Astrocyte (in vitro differentiated cells and primary cell): ENCODE data around the gene SPATA31D1. TPM values are rescaled to one million over a fixed set of nuclear protein-coding genes. Genes with fewer than 3 reads are reported as not detected.

Experiments
- DNase-seq: peaks from one replicate; pipeline ENCODE4 v3.0.0-alpha.2; 2010; ENCODE audit warnings: low read depth
- FAIRE-seq: peaks from 2 replicates; lab custom pipeline; 2011; peaks lifted over from hg19 to GRCh38; lab: Jason Lieb, UNC
- H2AFZ ChIP-seq: 2 replicates; pipeline ENCODE4 v1.6.0; 2012; ENCODE audit warnings: low read depth, low read length, inconsistent platforms
- H3K27ac ChIP-seq: 2 replicates; pipeline ENCODE4 v1.5.1; 2011; ENCODE audit warnings: low read depth, low read length, inconsistent platforms
- H3K27me3 ChIP-seq: 2 replicates; pipeline ENCODE4 v1.6.0; 2011; ENCODE audit warnings: low read length, inconsistent platforms; ENCODE audit not compliant: insufficient read depth
- H3K36me3 ChIP-seq: 2 replicates; pipeline ENCODE4 v1.5.1; 2011; ENCODE audit warnings: low read length, inconsistent platforms; ENCODE audit not compliant: insufficient read depth
- H3K4me1 ChIP-seq: 2 replicates; pipeline ENCODE4 v1.5.1; 2011; ENCODE audit warnings: low read length, inconsistent platforms; ENCODE audit not compliant: insufficient read depth
- H3K4me2 ChIP-seq: 2 replicates; pipeline ENCODE4 v1.6.0; 2012; ENCODE audit warnings: low read length, inconsistent platforms
- H3K4me3 ChIP-seq: 2 replicates; pipeline ENCODE4 v1.5.1; 2011; ENCODE audit warnings: low read depth, mild to moderate bottlenecking, low read length, inconsistent platforms; ENCODE audit not compliant: insufficient read depth
- H3K79me2 ChIP-seq: 2 replicates; pipeline ENCODE4 v1.6.0; 2012; ENCODE audit warnings: mild to moderate bottlenecking, low read length, inconsistent platforms; ENCODE audit not compliant: insufficient read depth
- H3K9ac ChIP-seq: 2 replicates; pipeline ENCODE4 v1.6.0; 2012; ENCODE audit warnings: mild to moderate bottlenecking, low read length, inconsistent platforms
- H3K9me3 ChIP-seq: 2 replicates; pipeline ENCODE4 v1.5.1; 2012; ENCODE audit warnings: low read depth, mild to moderate bottlenecking, low read length, inconsistent platforms; ENCODE audit not compliant: insufficient read depth
- H4K20me1 ChIP-seq: 2 replicates; pipeline ENCODE4 v1.6.0; 2012; ENCODE audit warnings: low read length, inconsistent platforms; ENCODE audit not compliant: insufficient read depth
- H3K27ac Mint-ChIP-seq: one replicate; pipeline ENCODE4 v1.8.0; 2021; ENCODE audit warnings: mild to moderate bottlenecking, mixed read lengths; ENCODE audit not compliant: unreplicated experiment
- H3K27me3 Mint-ChIP-seq: one replicate; pipeline ENCODE4 v1.8.0; 2021; ENCODE audit warnings: low read depth, mixed read lengths; ENCODE audit not compliant: unreplicated experiment
- H3K36me3 Mint-ChIP-seq: one replicate; pipeline ENCODE4 v1.8.0; 2021; ENCODE audit warnings: low read depth, mixed read lengths; ENCODE audit not compliant: unreplicated experiment
- H3K4me1 Mint-ChIP-seq: one replicate; pipeline ENCODE4 v1.8.0; 2021; ENCODE audit warnings: low read depth, mixed read lengths; ENCODE audit not compliant: unreplicated experiment
- H3K4me3 Mint-ChIP-seq: one replicate; pipeline ENCODE4 v1.8.0; 2021; ENCODE audit warnings: mild to moderate bottlenecking, moderate library complexity, mixed read lengths; ENCODE audit not compliant: unreplicated experiment
- H3K9me3 Mint-ChIP-seq: one replicate; pipeline ENCODE4 v1.8.0; 2021; ENCODE audit warnings: mild to moderate bottlenecking, mixed read lengths; ENCODE audit not compliant: unreplicated experiment
- CTCF ChIP-seq: IDR thresholded peaks from 2 replicates; pipeline ENCODE4 v1.5.1; 2011; ENCODE audit warnings: low read depth, mild to moderate bottlenecking, inconsistent platforms, low read length, moderate library complexity; ENCODE audit not compliant: insufficient read depth
- EZH2 ChIP-seq: IDR thresholded peaks from 2 replicates; pipeline ENCODE4 v1.6.1; 2012; ENCODE audit warnings: mild to moderate bottlenecking, low read length, inconsistent platforms; ENCODE audit not compliant: insufficient read depth
- total RNA-seq: library from RNA; stranded (reverse); gene quantifications from 2 replicates; pipeline ENCODE4 v1.2.1, GENCODE V29; 2021

The SPATA31D1 gene
- total RNA-seq, 1 donor from 2014 or later, result not detected

- Mint-ChIP-seq H3K27me3 (peaks cover 6% of the 10 kb centered on the region), H3K9me3 (peaks cover 6% of the 10 kb centered on the region), H3K4me3 (no peak overlapping the region), H3K27ac (no peak overlapping the region), H3K36me3 (no peaks in the 10 kb centered on the region), H3K4me1 (no peaks in the 10 kb centered on the region)
- no peak for FAIRE-seq
- Histone ChIP-seq H3K4me3 (no peak overlapping the region), H3K4me1 (no peaks in the 10 kb centered on the region), H4K20me1 (no peaks in the 10 kb centered on the region), H3K27ac (no peak overlapping the region), H3K9me3 (no peaks in the 10 kb centered on the region), H3K9ac (no peak overlapping the region), H3K36me3 (no peaks in the 10 kb centered on the region), H3K27me3 (no peaks in the 10 kb centered on the region), H3K79me2 (no peaks in the 10 kb centered on the region), H3K4me2 (no peak overlapping the region), H2AFZ (no peak overlapping the region)
- no peak for DNase-seq
- TF ChIP-seq CTCF, result no peak
- no peak for TF ChIP-seq EZH2
Observed at GRCh38 chr9:81976351-81976750, 12.2 kb upstream of the SPATA31D1 start.

GRCh38 chr9:81979196-81979595, 9.4 kb upstream of the SPATA31D1 start:
- H3K4me1 Mint-ChIP-seq, result no peaks in the 10 kb centered on the region
- Histone ChIP-seq H3K36me3 (no peaks in the 10 kb centered on the region), H3K79me2 (no peaks in the 10 kb centered on the region), H3K27me3 (no peaks in the 10 kb centered on the region), H3K9ac (no peak overlapping the region), H3K4me1 (no peaks in the 10 kb centered on the region), H3K4me3 (no peak overlapping the region), H3K4me2 (no peak overlapping the region), H2AFZ (no peak overlapping the region), H3K9me3 (no peaks in the 10 kb centered on the region), H4K20me1 (no peaks in the 10 kb centered on the region), H3K27ac (no peak overlapping the region)
- TF ChIP-seq EZH2 (no peak), CTCF (no peak)
- H3K36me3 Mint-ChIP-seq, result no peaks in the 10 kb centered on the region
- FAIRE-seq, result no peak
- DNase-seq, result peak; percentile 54
- no peak overlapping the region for H3K4me3 Mint-ChIP-seq
- H3K9me3 Mint-ChIP-seq, result peaks cover 2% of the 10 kb centered on the region
- no peak overlapping the region for H3K27ac Mint-ChIP-seq
- H3K27me3 Mint-ChIP-seq, result peaks cover 4% of the 10 kb centered on the region

- Histone ChIP-seq H3K36me3 (no peaks in the 10 kb centered on the region), H2AFZ (no peak overlapping the region), H3K4me3 (no peak overlapping the region), H3K79me2 (no peaks in the 10 kb centered on the region), H4K20me1 (no peaks in the 10 kb centered on the region), H3K9ac (no peak overlapping the region), H3K4me1 (no peaks in the 10 kb centered on the region), H3K4me2 (no peak overlapping the region), H3K27me3 (no peaks in the 10 kb centered on the region), H3K9me3 (no peaks in the 10 kb centered on the region), H3K27ac (no peak overlapping the region)
- FAIRE-seq, result no peak
- DNase-seq, result peak; percentile 9
- H3K27me3 Mint-ChIP-seq, result peaks cover 4% of the 10 kb centered on the region
- no peak for TF ChIP-seq CTCF
- TF ChIP-seq EZH2, result no peak
- no peaks in the 10 kb centered on the region for H3K9me3 Mint-ChIP-seq
- H3K36me3 Mint-ChIP-seq, result no peaks in the 10 kb centered on the region
- peaks cover 5% of the 10 kb centered on the region for H3K4me1 Mint-ChIP-seq
- no peak overlapping the region for H3K4me3 Mint-ChIP-seq
- no peak overlapping the region for H3K27ac Mint-ChIP-seq
Observed at GRCh38 chr9:81980568-81980967, 8.0 kb upstream of the SPATA31D1 start.
